Colonic mucosa (tissue), 4 donors: Measurements from ENCODE around the gene IFT57. TPM values are rescaled to one million over a fixed set of nuclear protein-coding genes. Genes with fewer than 3 reads are reported as not detected.

Experiments
- DNase-seq: peaks from one replicate; pipeline ENCODE4 v3.0.0-alpha.2; 2020
- H3K27ac ChIP-seq: fragments of 200-600 bp; one replicate; pipeline ENCODE4 v1.8.0; 2021
- H3K27me3 ChIP-seq: fragments of 200-600 bp; one replicate; pipeline ENCODE4 v1.8.0; 2021
- H3K36me3 ChIP-seq: fragments of 200-600 bp; one replicate; pipeline ENCODE4 v1.8.0; 2021
- H3K4me1 ChIP-seq: fragments of 200-600 bp; one replicate; pipeline ENCODE4 v1.8.0; 2021; ENCODE audit warnings: mild to moderate bottlenecking
- H3K4me3 ChIP-seq: fragments of 200-600 bp; one replicate; pipeline ENCODE4 v1.8.0; 2021
- H3K9ac ChIP-seq, 2 donors: one replicate each; pipeline ENCODE4 v1.7.0; 2013; ENCODE audit warnings: control low read depth in 2 of 2, low read depth in 2 of 2, low read length in 2 of 2
- H3K9me3 ChIP-seq: fragments of 200-600 bp; one replicate; pipeline ENCODE4 v1.8.0; 2021
- intact Hi-C: fragments of 100-400 bp; cut with DNase I; formaldehyde crosslinking; loops from one replicate; pipeline ENCODE4 v1.14.1; 2022
- total RNA-seq, 2 donors: library from RNA; stranded (reverse); fragmentation: NEBNext Ultra II Directional in 1 of 2; extraction: Animal tissue kit (Norgen Biotek cat#: 25700) in 1 of 2; gene quantifications; one replicate each; pipeline ENCODE4 v1.2.1, GENCODE V29; 2021
- TF ChIP-seq, protein P1 (sequence below): fragments of 200-600 bp; IDR thresholded peaks from one replicate; pipeline ENCODE4 v1.8.0; 2022; ENCODE audit warnings: antibody characterized with exemption, mild to moderate bottlenecking
- donor health status: healthy.
- donor health status: DM: no; HTN: no; CAD: no.
- donor health status: DM: no; HTN: no; CAD: no.

The IFT57 gene
- total RNA-seq, 2 donors from 2014 or later: 42.2 to 67.5 TPM

DNA sequence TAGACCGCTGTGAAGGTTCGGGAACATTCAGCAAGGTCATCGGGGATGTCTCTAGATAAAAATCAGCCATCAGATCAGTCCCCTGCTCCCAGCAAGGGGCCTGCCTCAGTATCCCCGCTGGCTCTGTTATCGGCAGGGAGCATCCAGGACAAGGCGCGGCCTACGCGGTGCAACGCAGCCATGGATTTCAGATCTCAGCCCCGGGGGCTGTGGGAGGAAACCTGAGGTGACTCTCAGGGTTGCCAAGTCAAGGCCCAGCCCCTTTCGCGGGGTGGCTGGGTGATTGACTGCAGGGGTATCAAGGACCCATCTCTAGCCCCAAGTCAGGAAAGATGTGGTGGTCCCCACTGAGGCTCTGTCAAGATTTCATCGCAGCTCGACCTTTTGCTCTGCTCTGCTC is 108.2 kb downstream of the IFT57 start:
- intact Hi-C loops: no loop called here
- TF ChIP-seq, protein P1, sequence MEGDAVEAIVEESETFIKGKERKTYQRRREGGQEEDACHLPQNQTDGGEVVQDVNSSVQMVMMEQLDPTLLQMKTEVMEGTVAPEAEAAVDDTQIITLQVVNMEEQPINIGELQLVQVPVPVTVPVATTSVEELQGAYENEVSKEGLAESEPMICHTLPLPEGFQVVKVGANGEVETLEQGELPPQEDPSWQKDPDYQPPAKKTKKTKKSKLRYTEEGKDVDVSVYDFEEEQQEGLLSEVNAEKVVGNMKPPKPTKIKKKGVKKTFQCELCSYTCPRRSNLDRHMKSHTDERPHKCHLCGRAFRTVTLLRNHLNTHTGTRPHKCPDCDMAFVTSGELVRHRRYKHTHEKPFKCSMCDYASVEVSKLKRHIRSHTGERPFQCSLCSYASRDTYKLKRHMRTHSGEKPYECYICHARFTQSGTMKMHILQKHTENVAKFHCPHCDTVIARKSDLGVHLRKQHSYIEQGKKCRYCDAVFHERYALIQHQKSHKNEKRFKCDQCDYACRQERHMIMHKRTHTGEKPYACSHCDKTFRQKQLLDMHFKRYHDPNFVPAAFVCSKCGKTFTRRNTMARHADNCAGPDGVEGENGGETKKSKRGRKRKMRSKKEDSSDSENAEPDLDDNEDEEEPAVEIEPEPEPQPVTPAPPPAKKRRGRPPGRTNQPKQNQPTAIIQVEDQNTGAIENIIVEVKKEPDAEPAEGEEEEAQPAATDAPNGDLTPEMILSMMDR: no peak

GRCh38 chr3:108110934-108111333 is 111.3 kb downstream of the IFT57 start:
- no peaks in the 10 kb centered on the region for H3K4me1 ChIP-seq
- TF ChIP-seq, protein P1: no peak
- no peak overlapping the region for H3K27ac ChIP-seq
- H3K9ac ChIP-seq: no peak overlapping the region
- no peaks in the 10 kb centered on the region for H3K27me3 ChIP-seq
- no peak for DNase-seq
- H3K4me3 ChIP-seq: no peak overlapping the region
- H3K36me3 ChIP-seq: no peaks in the 10 kb centered on the region
- intact Hi-C loops: no loop called here
- no peaks in the 10 kb centered on the region for H3K9me3 ChIP-seq

More for the DNA sequence above, 108.2 kb downstream of the IFT57 start:
- no peaks in the 10 kb centered on the region for H3K27me3 ChIP-seq
- H3K27ac ChIP-seq: no peak overlapping the region
- DNase-seq: no peak
- H3K9ac ChIP-seq: no peak overlapping the region
- no peak overlapping the region for H3K4me3 ChIP-seq
- no peaks in the 10 kb centered on the region for H3K9me3 ChIP-seq
- H3K36me3 ChIP-seq: no peaks in the 10 kb centered on the region
- H3K4me1 ChIP-seq: no peaks in the 10 kb centered on the region

Other genes with a start within 250 kb of the IFT57 start
- 100 to 1,000 TPM in 1 of 2 donors, 10 to 100 TPM in 1; 68.1 to 101 TPM for gene CD47, start 131.4 kb downstream of the IFT57 start, total RNA-seq
- gene HHLA2, start 74.1 kb upstream of the IFT57 start, total RNA-seq: 100 to 1,000 TPM in 1 of 2 donors, 10 to 100 TPM in 1; 57.9 to 192 TPM